HEK293 (cell line): Measurements from ENCODE around the gene MAML2.

Source experiments
- ATF2 ChIP-seq: fragments of 450-650 bp; formaldehyde crosslinking; IDR thresholded peaks from 2 replicates; pipeline ENCODE4 v1.5.1; 2016; ENCODE audit warnings: missing biosample characterization, missing genetic modification characterization, low read depth
- CTCF ChIP-seq: fragments of 450-650 bp; formaldehyde crosslinking; IDR thresholded peaks from 2 replicates; pipeline ENCODE4 v1.5.1; 2016; ENCODE audit warnings: missing biosample characterization, missing genetic modification characterization
- GLI4 ChIP-seq: fragments of 450-650 bp; formaldehyde crosslinking; IDR thresholded peaks from 2 replicates; pipeline ENCODE4 v1.5.1; 2016; ENCODE audit warnings: missing biosample characterization, missing genetic modification characterization
- REPIN1 ChIP-seq: fragments of 450-650 bp; formaldehyde crosslinking; IDR thresholded peaks from 2 replicates; pipeline ENCODE4 v1.5.1; 2017; ENCODE audit warnings: missing biosample characterization, missing genetic modification characterization, low read depth
- ZBTB48 ChIP-seq: fragments of 450-650 bp; formaldehyde crosslinking; IDR thresholded peaks from 2 replicates; pipeline ENCODE4 v1.5.1; 2016; ENCODE audit warnings: missing biosample characterization, missing genetic modification characterization
- ZFP3 ChIP-seq: fragments of 450-650 bp; formaldehyde crosslinking; IDR thresholded peaks from 2 replicates; pipeline ENCODE4 v1.5.1; 2016; ENCODE audit warnings: low read depth, missing biosample characterization, missing genetic modification characterization
- ZNF121 ChIP-seq: fragments of 450-650 bp; formaldehyde crosslinking; IDR thresholded peaks from 2 replicates; pipeline ENCODE4 v1.5.1; 2016; ENCODE audit warnings: missing biosample characterization, missing genetic modification characterization
- ZNF24 ChIP-seq: fragments of 450-650 bp; formaldehyde crosslinking; IDR thresholded peaks from 2 replicates; pipeline ENCODE4 v1.5.1; 2016; ENCODE audit warnings: missing biosample characterization, missing genetic modification characterization
- ZNF416 ChIP-seq: fragments of 450-650 bp; formaldehyde crosslinking; IDR thresholded peaks from 2 replicates; pipeline ENCODE4 v1.5.1; 2016; ENCODE audit warnings: missing biosample characterization, missing genetic modification characterization
- ZNF501 ChIP-seq: fragments of 450-650 bp; formaldehyde crosslinking; IDR thresholded peaks from 2 replicates; pipeline ENCODE4 v1.5.1; 2016; ENCODE audit warnings: missing biosample characterization, missing genetic modification characterization
- ZNF555 ChIP-seq: fragments of 450-650 bp; formaldehyde crosslinking; conservative IDR thresholded peaks from 2 replicates; pipeline ENCODE4 v1.5.1; 2017; ENCODE audit warnings: missing biosample characterization, mild to moderate bottlenecking, missing genetic modification characterization, inconsistent platforms
- ZNF768 ChIP-seq: fragments of 450-650 bp; formaldehyde crosslinking; IDR thresholded peaks from 2 replicates; pipeline ENCODE4 v1.5.1; 2018; ENCODE audit warnings: missing biosample characterization, mild to moderate bottlenecking, missing genetic modification characterization

DNA sequence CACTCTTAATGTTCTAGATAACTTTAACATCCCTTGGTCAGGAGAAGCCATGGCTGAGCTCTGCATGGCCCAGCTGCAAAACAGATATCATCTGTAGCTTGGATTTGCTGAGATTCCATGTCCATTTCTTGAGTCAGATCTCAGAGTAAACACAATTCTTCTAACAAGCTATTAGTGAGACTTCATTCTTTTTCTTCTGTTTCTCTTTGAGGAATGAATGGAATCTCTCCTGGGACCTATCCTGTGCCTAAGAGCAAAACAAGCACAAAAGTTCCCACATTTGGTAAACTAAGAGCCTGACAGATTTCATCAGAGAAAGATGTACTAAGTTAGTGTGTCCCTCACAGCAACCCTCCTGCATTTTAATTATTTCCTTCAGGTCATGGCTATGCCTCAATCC is 142.8 kb downstream of the MAML2 start:
- no peak for TF ChIP-seq ZFP3 (tag by site-specific recombination)
- TF ChIP-seq ZNF768 (tag by site-specific recombination): no peak
- no peak for TF ChIP-seq ZNF416 (tag by site-specific recombination)
- TF ChIP-seq CTCF: no peak
- TF ChIP-seq ZNF121 (tag by site-specific recombination): no peak
- TF ChIP-seq ZNF555 (tag by site-specific recombination): no peak
- TF ChIP-seq REPIN1 (tag by site-specific recombination): no peak
- no peak for TF ChIP-seq ATF2 (tag by site-specific recombination)
- no peak for TF ChIP-seq ZNF501
- no peak for TF ChIP-seq ZNF24 (tag by site-specific recombination)
- no peak for TF ChIP-seq ZBTB48
- no peak for TF ChIP-seq GLI4 (tag by site-specific recombination)
